Measurements from ENCODE around the gene TFEB.

Gene TFEB

DNA sequence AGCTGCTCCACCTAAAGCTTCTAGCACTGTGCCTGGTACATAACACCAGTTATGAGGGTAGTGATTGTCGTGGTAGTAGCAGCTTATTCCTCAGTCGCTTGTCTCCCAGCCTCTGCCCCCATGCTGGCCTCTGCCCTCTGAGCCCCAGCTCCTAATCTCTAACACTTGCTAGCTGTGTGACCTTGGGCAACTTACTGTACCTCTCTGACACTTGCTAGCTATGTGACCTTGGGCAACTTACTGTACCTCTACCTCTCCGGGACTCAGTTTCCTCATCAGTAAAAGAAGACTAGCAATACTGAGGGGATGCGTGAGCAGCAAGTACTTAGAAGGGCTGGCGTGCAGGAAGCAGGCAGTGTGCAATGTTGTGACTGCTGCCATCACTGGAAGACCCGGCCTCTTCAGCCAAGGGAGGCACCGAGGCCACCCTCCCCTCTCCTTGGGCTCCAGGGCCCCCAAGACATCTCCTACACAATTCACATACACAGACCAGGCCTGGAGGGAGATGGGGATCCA lies 87.3 kb downstream of the TFEB start:
- no peak for DNase-seq

DNA sequence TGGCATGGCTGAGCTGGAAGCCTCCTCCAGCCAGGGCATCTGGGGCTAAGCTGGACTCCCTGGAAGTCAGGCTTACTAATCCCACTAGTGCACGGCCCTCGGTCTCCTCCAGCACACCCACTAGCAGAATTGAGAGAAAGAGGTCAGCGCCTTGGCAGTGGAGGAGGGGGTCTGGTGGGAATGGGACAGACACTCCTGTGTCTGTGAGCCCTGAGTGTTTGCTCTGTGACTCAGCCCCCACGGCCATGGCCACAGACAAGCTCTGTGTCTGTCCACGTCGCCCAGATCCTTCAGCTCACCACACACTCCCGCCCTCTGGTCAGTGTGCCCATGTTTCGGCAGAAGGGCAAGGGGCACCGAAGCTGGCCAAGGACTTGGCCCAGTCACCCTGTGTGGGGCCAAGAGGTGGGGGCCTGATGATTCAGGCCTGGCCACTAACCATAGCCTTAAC lies 88.3 kb downstream of the TFEB start:
- DNase-seq: no peak

DNA sequence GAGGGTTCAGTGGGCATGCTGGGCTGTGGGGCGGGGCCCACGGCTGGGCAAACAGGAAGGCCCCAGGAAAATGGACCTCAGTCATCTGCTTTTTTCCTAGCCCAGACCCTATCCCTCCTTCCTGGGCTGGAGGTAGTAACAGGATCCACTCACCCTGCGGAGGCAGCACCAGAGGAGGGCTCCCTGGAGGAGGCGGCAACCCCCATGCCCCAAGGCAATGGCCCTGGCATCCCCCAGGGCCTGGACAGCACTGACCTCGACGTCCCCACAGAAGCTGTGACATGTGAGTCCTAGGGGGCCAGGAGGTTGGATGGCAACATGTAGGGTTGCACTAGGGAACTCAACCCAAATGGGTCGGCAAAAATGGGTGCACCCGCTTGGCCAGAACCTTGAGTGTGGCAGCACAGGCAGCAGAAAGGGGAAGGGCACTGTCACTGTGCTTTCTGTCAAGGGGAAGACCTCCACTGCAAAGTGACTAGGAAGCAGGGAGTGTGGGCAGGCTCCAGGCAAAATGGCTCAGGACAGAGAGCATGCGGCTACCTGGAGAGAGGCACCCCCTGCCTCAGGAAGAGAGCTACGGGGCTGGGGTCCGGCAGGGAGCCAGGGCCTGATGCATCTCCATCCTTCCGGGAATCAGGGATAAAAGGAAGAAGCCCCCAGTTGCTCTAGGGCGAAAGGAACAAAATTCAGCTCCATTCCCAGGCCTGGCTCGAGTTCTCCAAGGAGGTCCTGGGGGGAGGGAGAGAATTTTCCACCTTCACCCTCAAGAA lies 89.2 kb downstream of the TFEB start:
- DNase-seq: no peak

GRCh38 chr6:41645007-41645618 lies 90.3 kb downstream of the TFEB start:
- DNase-seq: no peak

DNA sequence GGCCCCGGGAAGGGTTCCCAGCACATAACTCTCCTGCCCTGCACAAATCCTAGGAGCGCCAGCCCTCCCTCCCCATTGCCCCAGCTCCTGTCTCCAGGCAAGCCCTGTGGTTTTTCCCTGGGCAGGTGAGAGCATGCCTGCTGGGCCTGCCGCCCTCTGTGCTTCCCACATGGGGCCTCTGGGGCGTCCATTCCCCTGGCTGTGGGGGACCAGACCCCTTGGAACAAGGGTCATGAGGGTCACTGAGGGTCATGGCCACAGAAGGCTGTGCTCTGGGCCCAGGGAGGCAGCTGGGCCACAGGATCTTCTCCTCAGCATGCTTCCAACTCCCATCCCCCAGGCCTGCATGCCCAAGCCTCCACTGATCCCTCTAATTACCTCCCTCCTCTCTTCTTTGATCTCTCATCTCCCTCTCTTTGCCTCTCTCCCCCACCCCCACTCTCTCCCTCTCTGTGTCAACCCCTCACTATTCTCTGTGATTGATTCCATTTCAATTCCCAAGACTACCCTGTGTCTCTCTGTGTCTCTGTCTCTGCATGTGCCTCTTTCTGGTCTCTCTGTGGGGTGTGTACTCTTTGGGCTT lies 91.0 kb downstream of the TFEB start:
- no peak for DNase-seq

DNA sequence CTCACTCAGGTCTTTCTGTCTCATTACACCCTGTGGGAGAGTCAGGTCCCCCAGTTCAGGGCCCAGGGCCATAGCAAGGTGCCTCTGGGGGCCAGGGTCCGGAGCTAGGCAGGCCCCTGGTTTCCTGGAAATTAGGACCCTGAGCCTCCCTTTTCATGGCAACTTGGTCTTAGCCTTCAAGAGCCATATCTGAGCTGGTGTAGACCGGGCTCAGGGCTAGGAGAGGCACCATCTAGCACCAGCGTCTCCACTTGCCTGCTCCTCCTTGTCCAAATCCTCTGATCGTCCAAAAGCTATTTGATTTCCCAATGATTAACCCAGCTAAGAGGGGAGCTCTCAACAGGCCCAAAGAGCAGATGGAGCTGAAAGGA lies 91.5 kb downstream of the TFEB start:
- DNase-seq: no peak

DNA sequence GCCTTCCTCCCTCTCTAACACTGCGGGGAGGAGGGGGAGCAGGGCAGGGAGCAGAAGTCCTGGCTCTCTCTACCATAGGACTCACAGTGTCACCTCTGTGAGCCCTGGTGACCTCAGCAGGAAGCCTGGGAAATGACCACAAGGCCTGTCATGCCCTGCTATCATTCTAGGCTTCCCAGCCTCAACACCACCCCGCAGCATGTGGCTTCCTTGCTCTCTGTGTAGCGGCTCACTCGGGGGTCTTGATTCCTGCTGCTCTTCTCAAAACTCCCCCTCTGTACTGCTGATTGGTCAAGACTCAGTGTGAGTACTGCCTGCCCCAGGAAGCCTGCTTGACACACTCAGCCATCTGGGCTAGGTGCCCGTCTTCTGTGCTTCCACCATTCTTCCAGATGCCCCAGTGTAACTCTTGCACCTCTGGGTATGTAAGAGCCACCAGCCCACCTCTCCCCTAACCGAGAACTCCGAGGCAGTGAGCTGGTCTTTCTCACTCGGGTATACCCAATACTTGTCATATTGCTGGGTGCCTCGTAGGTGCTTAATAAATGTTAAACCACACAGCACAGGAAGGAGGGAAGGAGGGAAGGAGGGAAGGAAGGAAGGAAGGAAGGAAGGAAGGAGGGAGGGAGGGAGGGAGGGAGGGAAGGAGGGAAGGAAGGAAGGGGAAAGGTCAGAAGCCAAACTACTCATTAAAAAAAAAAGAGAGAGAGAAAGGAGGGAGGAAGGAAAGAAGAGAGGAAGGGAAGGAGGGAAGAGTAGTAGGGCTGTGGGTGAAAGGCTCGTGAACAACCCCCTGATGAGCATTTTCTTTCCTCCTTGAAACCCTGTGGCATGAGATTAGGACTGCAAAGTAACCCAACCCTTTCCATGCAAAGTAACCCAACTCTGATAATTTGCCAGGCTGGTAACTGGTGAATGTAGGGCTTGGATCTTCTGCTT lies 92.2 kb downstream of the TFEB start:
- no peak for DNase-seq

- DNase-seq: no peak
Measured at GRCh38 chr6:41642090-41642959, 93.1 kb downstream of the TFEB start.

DNA sequence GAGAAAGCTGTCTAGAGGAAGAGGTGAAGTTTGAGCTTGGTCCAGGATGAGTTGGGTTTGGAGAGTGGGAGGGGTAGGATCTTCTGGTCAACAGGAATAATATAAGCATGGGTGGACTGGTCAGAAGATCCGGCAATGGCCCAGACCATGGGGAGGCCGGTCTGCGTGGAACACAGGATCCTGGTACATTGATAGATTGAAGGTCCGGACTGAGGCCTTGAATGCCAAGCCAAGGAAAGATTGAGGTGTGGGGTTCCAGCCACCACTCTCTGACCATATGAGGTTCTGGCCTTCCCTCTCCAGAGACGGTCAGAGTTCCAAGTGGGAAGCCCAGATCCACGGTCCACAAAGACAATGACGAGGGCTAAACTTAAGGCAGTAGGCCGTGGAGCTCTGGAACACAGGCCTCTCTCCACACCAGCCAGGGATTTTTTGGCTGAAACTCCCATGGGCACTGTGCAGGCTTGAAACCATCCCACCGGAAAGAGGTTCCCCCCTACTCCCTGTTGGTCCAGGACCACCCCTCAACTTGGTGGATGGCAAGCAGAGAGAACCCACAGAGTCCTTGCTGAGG lies 94.0 kb downstream of the TFEB start:
- no peak for DNase-seq

- DNase-seq: no peak
Measured at GRCh38 chr6:41640426-41640825, 95.0 kb downstream of the TFEB start.

- no peak for DNase-seq
Measured at GRCh38 chr6:41639809-41640371, 95.5 kb downstream of the TFEB start.

- no peak for DNase-seq
Measured at GRCh38 chr6:41638935-41639808, 96.2 kb downstream of the TFEB start.

DNA sequence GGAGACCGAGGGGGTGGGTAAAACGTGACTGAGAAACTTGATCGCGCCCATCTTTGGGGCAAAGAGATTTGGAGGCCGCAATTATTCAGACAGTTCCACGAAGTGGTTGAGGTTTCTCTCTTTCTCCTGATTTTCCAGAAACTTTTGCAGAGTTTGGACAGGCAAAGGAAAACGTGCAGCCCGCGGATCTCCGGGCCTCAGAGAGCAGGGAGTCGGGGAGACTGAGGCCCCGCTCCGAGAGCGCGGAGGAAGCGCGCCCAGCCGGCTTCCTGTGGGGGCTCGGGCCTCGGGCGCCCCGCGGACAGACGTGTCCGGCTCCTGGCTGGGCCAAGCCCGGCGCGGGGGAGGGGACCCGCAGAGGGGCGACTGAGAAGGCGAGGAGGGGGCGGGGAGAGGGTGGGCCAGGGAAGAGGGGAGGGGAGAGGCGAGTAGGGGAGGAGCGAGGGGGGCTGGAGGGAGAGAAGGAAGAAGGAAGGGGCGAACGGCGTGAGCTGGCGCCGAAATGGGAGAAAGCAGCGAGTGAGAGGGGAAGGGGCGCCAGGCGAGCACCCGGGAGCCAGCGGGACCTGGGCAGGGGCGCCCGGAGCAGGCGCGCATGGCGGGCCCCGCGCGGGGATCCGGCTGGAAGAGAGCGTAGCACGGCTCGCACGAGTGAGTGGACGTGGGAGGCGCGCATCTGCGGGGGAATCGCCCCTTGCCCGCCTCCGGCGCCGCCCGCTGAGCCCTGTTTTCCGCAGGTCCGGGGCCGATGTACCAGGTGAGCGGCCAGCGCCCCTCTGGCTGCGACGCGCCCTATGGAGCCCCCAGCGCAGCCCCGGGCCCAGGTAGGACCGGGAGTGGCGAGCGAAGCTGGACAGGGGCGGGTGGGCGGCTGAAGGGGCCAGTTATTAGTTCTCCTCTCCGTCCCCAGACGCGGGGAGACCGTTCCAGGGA lies 97.1 kb downstream of the TFEB start, which contains the start of gene MDFI:
Gene MDFI, plus strand, starts transcription at position 467 of the 933 bp plus-strand sequence. Its CDS starts 282 bp downstream, at position 749.
- DNase-seq: no peak

GRCh38 chr6:41637194-41638001 lies 98.0 kb downstream of the TFEB start:
- DNase-seq: no peak

DNA sequence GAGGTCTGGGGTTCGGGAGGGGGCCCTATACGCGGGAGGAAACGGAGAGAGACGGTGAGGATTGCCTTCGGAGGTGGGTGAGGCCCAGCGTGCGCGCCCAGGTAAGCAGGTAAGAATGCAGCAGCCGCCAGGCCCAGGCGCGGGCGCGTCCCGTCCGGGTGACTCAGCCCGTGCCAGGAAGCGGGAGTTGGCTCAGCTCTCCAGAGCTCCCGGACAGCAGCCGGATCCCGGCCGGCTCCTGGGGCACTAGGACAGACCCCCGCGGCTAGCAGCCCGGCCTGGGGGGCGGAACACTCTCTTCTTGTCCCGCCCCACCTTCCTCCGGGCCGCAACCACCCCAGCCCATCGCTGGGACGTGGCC lies 98.6 kb downstream of the TFEB start:
- no peak for DNase-seq

GRCh38 chr6:41635365-41635764 lies 100.0 kb downstream of the TFEB start:
- DNase-seq: no peak

- DNase-seq: no peak
Measured at GRCh38 chr6:41634657-41635056, 100.8 kb downstream of the TFEB start.

All from CD4-positive, alpha-beta T cell treated with Interleukin-1 beta for 1 hour (primary cell).